HepG2 (cell line): ENCODE results near the gene FAM174A. TPM values are rescaled to one million over a fixed set of nuclear protein-coding genes. Genes with fewer than 3 reads are reported as not detected.

Source experiments
- ADNP ChIP-seq: sonication (generic); formaldehyde crosslinking; IDR thresholded peaks from 2 replicates; pipeline ENCODE4 v1.4.0; 2020; ENCODE audit warnings: missing genetic modification reagents
- ATF7-NPFF ChIP-seq: sonication (generic); formaldehyde crosslinking; IDR thresholded peaks from 2 replicates; pipeline ENCODE4 v1.8.1; 2023; ENCODE audit warnings: mild to moderate bottlenecking, low read depth, missing genetic modification reagents, moderate library complexity
- ESRRA ChIP-seq: sonication (generic); formaldehyde crosslinking; IDR thresholded peaks from 2 replicates; pipeline ENCODE4 v1.5.1; 2020; ENCODE audit warnings: mild to moderate bottlenecking, low read depth, missing genetic modification reagents
- GFI1 ChIP-seq: sonication (generic); formaldehyde crosslinking; IDR thresholded peaks from 2 replicates; pipeline ENCODE4 v1.5.0; 2020; ENCODE audit warnings: missing genetic modification reagents, mild to moderate bottlenecking, borderline replicate concordance
- HNF1A ChIP-seq, 2 experiments: sonication (generic) in 1 of 2; formaldehyde crosslinking in 1 of 2; IDR thresholded peaks; 2 replicates each; pipeline versions ENCODE4 v1.4.0 to v1.6.1; 2016 to 2020; ENCODE audit warnings: borderline replicate concordance in 1 of 2, low read depth in 1 of 2, mild to moderate bottlenecking in 1 of 2, missing genetic modification reagents in 1 of 2
- KLF16 ChIP-seq, 2 experiments: sonication (generic) in 1 of 2; formaldehyde crosslinking in 1 of 2; IDR thresholded peaks; 2 replicates each; pipeline versions ENCODE4 v1.6.1 to v1.8.0; 2016 to 2023; ENCODE audit warnings: missing genetic modification reagents in 2 of 2, missing compliant biosample characterization in 1 of 2
- NFATC3 ChIP-seq: sonication (generic); formaldehyde crosslinking; IDR thresholded peaks from 2 replicates; pipeline ENCODE4 v1.5.1; 2020; ENCODE audit warnings: mild to moderate bottlenecking, missing genetic modification reagents
- PAX8 ChIP-seq: sonication (generic); formaldehyde crosslinking; IDR thresholded peaks from 2 replicates; pipeline ENCODE4 v1.8.0; 2022; ENCODE audit warnings: mild to moderate bottlenecking, missing genetic modification reagents, borderline replicate concordance
- REST ChIP-seq, 2 experiments: IDR thresholded peaks; 2 replicates each; pipeline ENCODE4 v1.6.1; 2011 to 2012; ENCODE audit warnings: low read length in 2 of 2, borderline replicate concordance in 1 of 2, low read depth in 1 of 2, mild to moderate bottlenecking in 1 of 2, moderate library complexity in 1 of 2
- polyA plus RNA-seq, 8 experiments: library from polyadenylated mRNA; depleted of rRNA in 3 of 8; stranded (reverse) in 7 of 8; unstranded in 1 of 8; fragments of >200 nt; fragmentation: Illumina TruSeq in 4 of 8; extraction: Trizol in 4 of 8; gene quantifications; 2 replicates each; pipeline versions ENCODE4 v1.2.1 to v1.2.3, GENCODE V29; 2011 to 2016; ENCODE audit warnings: low read depth in 4 of 8, missing spikeins in 1 of 8, mixed read lengths in 1 of 8; ENCODE audit not compliant: insufficient read depth in 1 of 8
- total RNA-seq, 5 experiments: library from RNA; depleted of rRNA; stranded (reverse); fragments of >200 nt; fragmentation: Illumina TruSeq; extraction: Trizol; gene quantifications; 2 replicates each; pipeline ENCODE4 v1.2.3, GENCODE V29; 2016; ENCODE audit warnings: low read depth in 1 of 5
- TF ChIP-seq, protein P1 (sequence below): sonication (generic); formaldehyde crosslinking; IDR thresholded peaks from 2 replicates; pipeline ENCODE4 v1.4.0; 2020; ENCODE audit warnings: missing genetic modification reagents, borderline replicate concordance

Gene FAM174A
- total and polyA plus RNA-seq, 2 of the 13 experiments (the other 11 are each of a cell fraction or from before 2014, with no cell fraction given): 6.8 to 7.8 TPM

DNA sequence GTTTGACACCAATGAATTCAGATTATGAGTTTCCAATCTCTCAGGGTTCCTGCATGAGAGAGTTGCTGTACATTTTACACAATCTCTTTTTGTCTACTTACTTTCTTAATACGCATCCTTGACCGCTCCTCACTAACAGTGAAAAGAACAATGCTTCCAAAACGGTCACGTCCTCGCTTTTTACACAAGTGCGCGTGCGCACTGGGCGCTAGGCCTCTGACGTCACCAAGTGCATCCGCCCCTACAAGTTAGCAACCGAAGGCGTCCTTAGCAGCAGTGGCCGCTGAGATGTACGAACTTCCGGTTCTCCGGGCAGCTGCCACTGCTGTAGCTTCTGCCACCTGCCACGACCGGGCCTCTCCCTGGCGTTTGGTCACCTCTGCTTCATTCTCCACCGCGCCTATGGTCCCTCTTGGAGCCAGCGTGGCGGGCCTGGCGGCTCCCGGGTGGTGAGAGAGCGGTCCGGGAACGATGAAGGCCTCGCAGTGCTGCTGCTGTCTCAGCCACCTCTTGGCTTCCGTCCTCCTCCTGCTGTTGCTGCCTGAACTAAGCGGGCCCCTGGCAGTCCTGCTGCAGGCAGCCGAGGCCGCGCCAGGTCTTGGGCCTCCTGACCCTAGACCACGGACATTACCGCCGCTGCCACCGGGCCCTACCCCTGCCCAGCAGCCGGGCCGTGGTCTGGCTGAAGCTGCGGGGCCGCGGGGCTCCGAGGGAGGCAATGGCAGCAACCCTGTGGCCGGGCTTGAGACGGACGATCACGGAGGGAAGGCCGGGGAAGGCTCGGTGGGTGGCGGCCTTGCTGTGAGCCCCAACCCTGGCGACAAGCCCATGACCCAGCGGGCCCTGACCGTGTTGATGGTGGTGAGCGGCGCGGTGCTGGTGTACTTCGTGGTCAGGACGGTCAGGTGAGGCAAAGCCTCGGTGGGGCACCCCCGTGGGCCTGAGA, at the start of gene FAM174A (continued):
- TF ChIP-seq, protein P1, sequence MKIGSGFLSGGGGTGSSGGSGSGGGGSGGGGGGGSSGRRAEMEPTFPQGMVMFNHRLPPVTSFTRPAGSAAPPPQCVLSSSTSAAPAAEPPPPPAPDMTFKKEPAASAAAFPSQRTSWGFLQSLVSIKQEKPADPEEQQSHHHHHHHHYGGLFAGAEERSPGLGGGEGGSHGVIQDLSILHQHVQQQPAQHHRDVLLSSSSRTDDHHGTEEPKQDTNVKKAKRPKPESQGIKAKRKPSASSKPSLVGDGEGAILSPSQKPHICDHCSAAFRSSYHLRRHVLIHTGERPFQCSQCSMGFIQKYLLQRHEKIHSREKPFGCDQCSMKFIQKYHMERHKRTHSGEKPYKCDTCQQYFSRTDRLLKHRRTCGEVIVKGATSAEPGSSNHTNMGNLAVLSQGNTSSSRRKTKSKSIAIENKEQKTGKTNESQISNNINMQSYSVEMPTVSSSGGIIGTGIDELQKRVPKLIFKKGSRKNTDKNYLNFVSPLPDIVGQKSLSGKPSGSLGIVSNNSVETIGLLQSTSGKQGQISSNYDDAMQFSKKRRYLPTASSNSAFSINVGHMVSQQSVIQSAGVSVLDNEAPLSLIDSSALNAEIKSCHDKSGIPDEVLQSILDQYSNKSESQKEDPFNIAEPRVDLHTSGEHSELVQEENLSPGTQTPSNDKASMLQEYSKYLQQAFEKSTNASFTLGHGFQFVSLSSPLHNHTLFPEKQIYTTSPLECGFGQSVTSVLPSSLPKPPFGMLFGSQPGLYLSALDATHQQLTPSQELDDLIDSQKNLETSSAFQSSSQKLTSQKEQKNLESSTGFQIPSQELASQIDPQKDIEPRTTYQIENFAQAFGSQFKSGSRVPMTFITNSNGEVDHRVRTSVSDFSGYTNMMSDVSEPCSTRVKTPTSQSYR: no peak; the same call in 1 of the 2 replicates
- TF ChIP-seq ATF7-NPFF (CRISPR knock-in tag) (peak; percentile 36; the same call in 1 of the 2 replicates), ESRRA (CRISPR knock-in tag) (0 out of 2 replicates have a peak, but pooled peaks have one; percentile 25), GFI1 (no peak; the same call in 1 of the 2 replicates), NFATC3 (CRISPR knock-in tag) (no peak), ADNP (CRISPR knock-in tag) (no peak), REST (IDR thresholded peaks at IDR 0.05; ENCODE audit: borderline replicate concordance in 1 of 2, low read depth in 1 of 2, low read length in 2 of 2) (no peak), PAX8 (no peak), HNF1A (IDR thresholded peaks at IDR 0.05; ENCODE audit: low read depth) (no peak), HNF1A (CRISPR knock-in tag; IDR thresholded peaks at IDR 0.05; ENCODE audit: borderline replicate concordance) (no peak), KLF16 (CRISPR knock-in tag; IDR thresholded peaks at IDR 0.05) (peak in 1 of 2 experiments; percentile 62; a peak in 2 of 4 replicates)
